T47D (cell line): Measurements from ENCODE around the gene CDHR2.
A peak's percentile ranks its signal among the peaks of the same experiment; 100 is the strongest.

ENCODE experiments used
- DNase-seq, 2 experiments: peaks; one replicate each; pipeline versions ENCODE4 v3.0.0 to v3.0.0-alpha.2; 2011 to 2012; ENCODE audit warnings: low read depth in 1 of 2, low spot score in 1 of 2
- JUND ChIP-seq: IDR thresholded peaks from 2 replicates; pipeline ENCODE4 v1.6.1; 2012; ENCODE audit warnings: low read depth
- in situ Hi-C: cut with HindIII; loops from 2 replicates; pipeline ENCODE4 v1.10.0; 2016; ENCODE audit warnings: low sequenced_read_pairs, low pct_unique_long_range_greater_than_20kb

The CDHR2 gene

GRCh38 chr5:176573564-176574296, 24.6 kb downstream of the CDHR2 start:
- TF ChIP-seq JUND, result no peak
- DNase-seq, result peak in 1 of 2 experiments; percentile 65
- in situ Hi-C loops, result no loop called here

- TF ChIP-seq JUND, result no peak
- in situ Hi-C loops, result no loop called here
- no peak for DNase-seq
Measured at GRCh38 chr5:176574297-176574591, 25.1 kb downstream of the CDHR2 start.

- no peak for DNase-seq
- in situ Hi-C loops, result no loop called here
- TF ChIP-seq JUND, result no peak
Measured at GRCh38 chr5:176575066-176575465, 25.9 kb downstream of the CDHR2 start.

- in situ Hi-C loops, result no loop called here
- TF ChIP-seq JUND, result no peak
- DNase-seq, result no peak
Measured at GRCh38 chr5:176575488-176576422, 26.6 kb downstream of the CDHR2 start.

GRCh38 chr5:176577312-176578176, 28.4 kb downstream of the CDHR2 start:
- TF ChIP-seq JUND, result no peak
- in situ Hi-C loops, result no loop called here
- no peak for DNase-seq

- in situ Hi-C loops, result no loop called here
- no peak for TF ChIP-seq JUND
- peak; percentile 91 to 95 for DNase-seq
Measured at GRCh38 chr5:176578391-176578808, 29.3 kb downstream of the CDHR2 start.

- DNase-seq, result no peak
- no peak for TF ChIP-seq JUND
- in situ Hi-C loops, result no loop called here
Measured at GRCh38 chr5:176579323-176579722, 30.2 kb downstream of the CDHR2 start.

- TF ChIP-seq JUND, result no peak
- in situ Hi-C loops, result no loop called here
- DNase-seq, result no peak
Measured at GRCh38 chr5:176581361-176581760, 32.2 kb downstream of the CDHR2 start.

- in situ Hi-C loops, result no loop called here
- no peak for DNase-seq
- TF ChIP-seq JUND, result no peak
Measured at GRCh38 chr5:176583076-176583475, 33.9 kb downstream of the CDHR2 start.

- TF ChIP-seq JUND, result no peak
- in situ Hi-C loops, result no loop called here
- no peak for DNase-seq
Measured at GRCh38 chr5:176587398-176587797, 38.3 kb downstream of the CDHR2 start.

- no peak for DNase-seq
- in situ Hi-C loops, result no loop called here
- TF ChIP-seq JUND, result no peak
Measured at GRCh38 chr5:176588297-176588696, 39.2 kb downstream of the CDHR2 start.

GRCh38 chr5:176589039-176589769, 40.1 kb downstream of the CDHR2 start:
- DNase-seq, result no peak
- in situ Hi-C loops, result no loop called here
- TF ChIP-seq JUND, result no peak
